Measurements from ENCODE around the gene RTP2.
"Not testable (repeated sequence)": the region's sequence is repeated elsewhere in the genome, so short reads cannot be mapped to it uniquely, and the experiment has no call there.

RTP2 gene

GRCh38 chr3:187718802-187719201 is 16.4 kb upstream of the RTP2 start:
- in situ Hi-C loops (cut with MboI; ENCODE audit: low sequenced_read_pairs), result loop anchor here (25.0 kb wide), 1 partner anchor 832 kb away; no protein-coding TSS in a partner anchor

- in situ Hi-C loops (cut with MboI; ENCODE audit: low sequenced_read_pairs), result loop anchor here (25.0 kb wide), 1 partner anchor 830 kb away; no protein-coding TSS in a partner anchor
These were observed 15.2 kb upstream of the RTP2 start for GRCh38 chr3:187717572-187717971.

GRCh38 chr3:187714404-187714979 is 12.1 kb upstream of the RTP2 start:
- in situ Hi-C loops (cut with MboI; ENCODE audit: low sequenced_read_pairs), result loop anchor here (25.0 kb wide), 1 partner anchor 827 kb away; no protein-coding TSS in a partner anchor

- in situ Hi-C loops (cut with MboI; ENCODE audit: low sequenced_read_pairs), result loop anchor here (25.0 kb wide), 1 partner anchor 826 kb away; no protein-coding TSS in a partner anchor
These were observed 11.1 kb upstream of the RTP2 start for GRCh38 chr3:187713504-187713903.

GRCh38 chr3:187709155-187709554 is 6.8 kb upstream of the RTP2 start:
- in situ Hi-C loops (cut with MboI; ENCODE audit: low sequenced_read_pairs), result loop anchor here (25.0 kb wide), 1 partner anchor 822 kb away; no protein-coding TSS in a partner anchor

GRCh38 chr3:187708696-187709095 is 6.3 kb upstream of the RTP2 start:
- in situ Hi-C loops (cut with MboI; ENCODE audit: low sequenced_read_pairs), result loop anchor here (25.0 kb wide), 1 partner anchor 821 kb away; no protein-coding TSS in a partner anchor

GRCh38 chr3:187706971-187707370 is 4.6 kb upstream of the RTP2 start:
- in situ Hi-C loops (cut with MboI; ENCODE audit: low sequenced_read_pairs), result loop anchor here (25.0 kb wide), 1 partner anchor 820 kb away; no protein-coding TSS in a partner anchor

GRCh38 chr3:187705164-187705563 is 2.8 kb upstream of the RTP2 start:
- in situ Hi-C loops (cut with MboI; ENCODE audit: low sequenced_read_pairs), result loop anchor here (25.0 kb wide), 1 partner anchor 818 kb away; no protein-coding TSS in a partner anchor

- in situ Hi-C loops (cut with MboI; ENCODE audit: low sequenced_read_pairs), result loop anchor here (25.0 kb wide), 1 partner anchor 813 kb away; no protein-coding TSS in a partner anchor
These were observed 2.1 kb downstream of the RTP2 start for GRCh38 chr3:187700249-187700648.

- in situ Hi-C loops (cut with MboI; ENCODE audit: low sequenced_read_pairs), result no loop called here
These were observed 3.6 kb downstream of the RTP2 start for GRCh38 chr3:187698499-187699399.

- in situ Hi-C loops (cut with MboI; ENCODE audit: low sequenced_read_pairs), result no loop called here
These were observed 6.3 kb downstream of the RTP2 start for GRCh38 chr3:187696021-187696420.

GRCh38 chr3:187695449-187695848 is 6.9 kb downstream of the RTP2 start:
- in situ Hi-C loops (cut with MboI; ENCODE audit: low sequenced_read_pairs), result no loop called here

GRCh38 chr3:187694801-187695200 is 7.6 kb downstream of the RTP2 start:
- in situ Hi-C loops (cut with MboI; ENCODE audit: low sequenced_read_pairs), result no loop called here

- in situ Hi-C loops (cut with MboI; ENCODE audit: low sequenced_read_pairs), result no loop called here
These were observed 8.9 kb downstream of the RTP2 start for GRCh38 chr3:187693431-187693830.

GRCh38 chr3:187689984-187690383 is 12.4 kb downstream of the RTP2 start:
- in situ Hi-C loops (cut with MboI; ENCODE audit: low sequenced_read_pairs), result no loop called here

GRCh38 chr3:187686621-187687273 is 15.6 kb downstream of the RTP2 start:
- in situ Hi-C loops (cut with MboI; ENCODE audit: low sequenced_read_pairs), result no loop called here

GRCh38 chr3:187685948-187686347 is 16.4 kb downstream of the RTP2 start:
- in situ Hi-C loops (cut with MboI; ENCODE audit: low sequenced_read_pairs), result no loop called here

GRCh38 chr3:187684880-187685279 is 17.5 kb downstream of the RTP2 start:
- in situ Hi-C loops (cut with MboI; ENCODE audit: low sequenced_read_pairs), result no loop called here

GRCh38 chr3:187684444-187684843 is 17.9 kb downstream of the RTP2 start:
- in situ Hi-C loops (cut with MboI; ENCODE audit: low sequenced_read_pairs), result no loop called here

- in situ Hi-C loops (cut with MboI; ENCODE audit: low sequenced_read_pairs), result not testable (repeated sequence)
These were observed 20.6 kb downstream of the RTP2 start for GRCh38 chr3:187681756-187682155.

All from HL-60/S4 treated with retinoic acid at 250 ng/mL for 4 days and 3 days (cell line).